NT2/D1 (cell line): Measurements from ENCODE around the gene UBD.

Source experiments
- SUZ12 ChIP-seq: IDR thresholded peaks from 2 replicates; pipeline ENCODE4 v1.6.1; 2011; ENCODE audit not compliant: insufficient read length, insufficient read depth; ENCODE audit errors: extremely low read depth
- YY1 ChIP-seq: IDR thresholded peaks from 2 replicates; pipeline ENCODE4 v1.6.1; 2011; ENCODE audit not compliant: insufficient read length, insufficient read depth
- ZNF274 ChIP-seq: IDR thresholded peaks from 2 replicates; pipeline ENCODE4 v1.6.1; 2011; ENCODE audit warnings: mild to moderate bottlenecking, low read depth, low read length

GRCh38 chr6:29559524-29560287, at the start of gene UBD:
- TF ChIP-seq SUZ12 (no peak), YY1 (no peak), ZNF274 (no peak)
